Measurements from ENCODE around the gene CCDC102A.

The CCDC102A gene

DNA sequence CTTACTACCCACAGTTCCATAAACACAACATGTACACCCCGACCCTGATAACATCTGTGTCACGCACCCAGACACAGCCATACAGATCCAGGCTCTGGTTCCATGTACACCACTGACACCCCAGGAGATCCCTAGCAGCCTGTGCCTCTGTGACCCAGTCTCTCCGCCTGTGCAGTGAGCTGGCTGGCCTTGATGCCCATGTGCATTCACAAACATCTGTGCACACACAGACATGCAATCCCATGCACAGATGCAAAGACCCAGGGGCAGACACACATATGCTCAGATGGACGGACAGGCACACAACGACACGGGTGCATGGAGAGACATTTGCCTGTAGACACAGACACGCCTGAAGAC lies 4.1 kb downstream of the CCDC102A start:
- no peaks in the 10 kb centered on the region for H3K9me3 ChIP-seq (ENCODE audit: control insufficient read depth in 5 of 5, low read length in 5 of 5)
- peak overlapping the region in 1 of 5 donors; percentile 1 for H3K9ac ChIP-seq (ENCODE audit: low read length in 5 of 5)
- peaks cover 3 to 59% (median 39%) of the 10 kb centered on the region in 5 donors for H3K4me1 ChIP-seq (ENCODE audit: control insufficient read depth in 5 of 5, insufficient read depth in 5 of 5, low read length in 5 of 5)
- H3K27ac ChIP-seq (ENCODE audit: low read depth, low read length), result no peak overlapping the region
- H3K36me3 ChIP-seq (ENCODE audit: control insufficient read depth in 5 of 5, insufficient read depth in 5 of 5, low read length in 5 of 5), result peaks cover 0 to 7% (median 0%) of the 10 kb centered on the region in 5 donors
- no peak overlapping the region for H3K4me3 ChIP-seq (ENCODE audit: low read depth in 1 of 5, low read length in 5 of 5)
- no peaks in the 10 kb centered on the region for H3K27me3 ChIP-seq (ENCODE audit: control insufficient read depth in 5 of 5, insufficient read depth in 4 of 5, low read length in 5 of 5)

DNA sequence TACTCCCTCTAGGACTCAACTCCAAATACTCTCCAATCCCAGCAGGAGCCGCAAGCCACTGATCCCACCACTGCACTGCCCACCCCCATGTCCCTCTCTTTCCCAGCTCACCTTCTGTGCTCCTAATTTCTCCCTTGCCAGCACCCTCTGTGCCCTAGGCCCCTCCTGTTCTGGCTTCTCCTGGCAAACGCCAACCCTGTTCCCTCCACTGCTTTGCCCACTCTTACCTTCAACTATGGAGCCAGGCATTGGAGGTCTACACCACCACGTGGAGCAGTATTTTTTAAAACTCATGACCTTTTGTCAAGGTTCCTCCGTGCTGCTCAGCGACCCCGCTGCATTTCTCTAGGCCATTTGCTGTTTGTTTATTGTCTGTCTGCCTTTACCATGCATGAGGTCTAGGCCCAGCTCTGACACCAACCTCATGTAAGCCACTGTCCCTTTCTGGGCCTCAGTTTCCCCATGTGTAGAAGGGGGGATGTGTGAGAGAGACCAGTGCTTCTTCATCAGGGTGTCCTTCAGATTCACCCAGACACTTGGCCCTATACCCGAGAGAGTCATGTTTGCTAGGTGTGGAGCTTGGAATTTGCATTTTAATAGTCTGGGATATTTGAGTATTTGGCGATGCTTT lies 4.6 kb downstream of the CCDC102A start:
- Histone ChIP-seq H3K27ac (ENCODE audit: low read depth, low read length) (no peak overlapping the region), H3K9ac (ENCODE audit: low read length in 5 of 5) (no peak overlapping the region), H3K4me1 (ENCODE audit: control insufficient read depth in 5 of 5, insufficient read depth in 5 of 5, low read length in 5 of 5) (peaks cover 3 to 54% (median 34%) of the 10 kb centered on the region in 5 donors), H3K4me3 (ENCODE audit: low read depth in 1 of 5, low read length in 5 of 5) (no peak overlapping the region), H3K36me3 (ENCODE audit: control insufficient read depth in 5 of 5, insufficient read depth in 5 of 5, low read length in 5 of 5) (peaks cover 0 to 7% (median 0%) of the 10 kb centered on the region in 5 donors), H3K9me3 (ENCODE audit: control insufficient read depth in 5 of 5, low read length in 5 of 5) (no peaks in the 10 kb centered on the region), H3K27me3 (ENCODE audit: control insufficient read depth in 5 of 5, insufficient read depth in 4 of 5, low read length in 5 of 5) (no peaks in the 10 kb centered on the region)

DNA sequence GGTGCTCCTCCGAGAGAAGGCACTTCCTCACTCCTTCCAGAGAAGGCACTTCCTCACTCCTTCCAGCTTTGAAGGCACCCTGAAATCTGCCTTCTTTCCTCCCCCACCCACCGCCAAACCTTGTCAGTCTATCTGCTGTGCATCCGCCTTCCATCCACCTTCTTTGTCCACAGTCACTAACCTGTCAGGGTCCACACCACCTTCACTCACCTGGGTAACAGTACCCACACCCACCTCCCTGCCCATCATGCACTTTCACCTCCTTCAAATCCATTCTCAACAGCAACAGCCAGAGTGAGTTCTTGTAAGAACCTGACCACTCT lies 5.2 kb downstream of the CCDC102A start:
- H3K9me3 ChIP-seq (ENCODE audit: control insufficient read depth in 5 of 5, low read length in 5 of 5), result no peaks in the 10 kb centered on the region
- peaks cover 0 to 7% (median 0%) of the 10 kb centered on the region in 5 donors for H3K36me3 ChIP-seq (ENCODE audit: control insufficient read depth in 5 of 5, insufficient read depth in 5 of 5, low read length in 5 of 5)
- H3K27ac ChIP-seq (ENCODE audit: low read depth, low read length), result no peak overlapping the region
- no peak overlapping the region for H3K4me3 ChIP-seq (ENCODE audit: low read depth in 1 of 5, low read length in 5 of 5)
- no peaks in the 10 kb centered on the region for H3K27me3 ChIP-seq (ENCODE audit: control insufficient read depth in 5 of 5, insufficient read depth in 4 of 5, low read length in 5 of 5)
- H3K4me1 ChIP-seq (ENCODE audit: control insufficient read depth in 5 of 5, insufficient read depth in 5 of 5, low read length in 5 of 5), result peaks cover 3 to 49% (median 30%) of the 10 kb centered on the region in 5 donors
- no peak overlapping the region for H3K9ac ChIP-seq (ENCODE audit: low read length in 5 of 5)

DNA sequence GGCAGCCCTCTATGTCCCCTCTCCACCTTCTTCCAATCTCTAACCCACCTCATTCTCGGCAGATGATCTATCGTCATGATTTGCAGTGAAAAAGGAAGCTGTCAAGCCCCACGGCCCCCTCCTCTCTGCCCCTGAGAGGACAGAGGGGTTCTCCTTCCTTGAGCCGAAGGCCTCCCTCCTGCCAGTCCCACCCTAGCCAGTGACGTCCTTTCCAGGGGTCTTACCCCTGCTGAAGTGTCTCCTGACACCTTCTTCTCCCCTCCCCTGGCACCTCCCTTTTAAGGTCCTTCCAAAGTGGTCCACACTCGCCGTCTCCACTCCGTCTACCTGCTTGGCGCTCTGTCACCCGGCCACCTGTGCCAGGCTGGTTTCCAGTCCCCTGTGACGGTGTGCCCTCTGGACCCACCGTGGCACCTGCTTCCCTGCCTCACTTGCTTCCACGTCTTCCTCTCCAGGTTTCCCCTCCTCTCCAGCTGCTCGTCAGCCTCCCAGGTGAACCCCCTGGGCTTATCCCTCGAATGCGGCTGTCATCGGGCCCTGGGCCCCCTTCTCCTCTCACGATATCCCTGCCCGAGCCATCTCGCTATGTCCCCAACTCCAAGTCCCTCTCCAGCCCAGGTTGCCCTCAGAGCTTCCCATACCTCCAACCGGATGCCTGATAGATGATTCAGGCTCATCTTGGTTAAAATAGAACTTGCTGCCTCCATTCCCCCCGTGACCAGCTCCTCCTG lies 5.7 kb downstream of the CCDC102A start:
- Histone ChIP-seq H3K9me3 (ENCODE audit: control insufficient read depth in 5 of 5, low read length in 5 of 5) (no peaks in the 10 kb centered on the region), H3K36me3 (ENCODE audit: control insufficient read depth in 5 of 5, insufficient read depth in 5 of 5, low read length in 5 of 5) (peaks cover 0 to 7% (median 0%) of the 10 kb centered on the region in 5 donors), H3K4me3 (ENCODE audit: low read depth in 1 of 5, low read length in 5 of 5) (no peak overlapping the region), H3K27ac (ENCODE audit: low read depth, low read length) (no peak overlapping the region), H3K4me1 (ENCODE audit: control insufficient read depth in 5 of 5, insufficient read depth in 5 of 5, low read length in 5 of 5) (peaks cover 3 to 47% (median 30%) of the 10 kb centered on the region in 5 donors), H3K9ac (ENCODE audit: low read length in 5 of 5) (peak overlapping the region in 1 of 5 donors; percentile 48), H3K27me3 (ENCODE audit: control insufficient read depth in 5 of 5, insufficient read depth in 4 of 5, low read length in 5 of 5) (no peaks in the 10 kb centered on the region)

DNA sequence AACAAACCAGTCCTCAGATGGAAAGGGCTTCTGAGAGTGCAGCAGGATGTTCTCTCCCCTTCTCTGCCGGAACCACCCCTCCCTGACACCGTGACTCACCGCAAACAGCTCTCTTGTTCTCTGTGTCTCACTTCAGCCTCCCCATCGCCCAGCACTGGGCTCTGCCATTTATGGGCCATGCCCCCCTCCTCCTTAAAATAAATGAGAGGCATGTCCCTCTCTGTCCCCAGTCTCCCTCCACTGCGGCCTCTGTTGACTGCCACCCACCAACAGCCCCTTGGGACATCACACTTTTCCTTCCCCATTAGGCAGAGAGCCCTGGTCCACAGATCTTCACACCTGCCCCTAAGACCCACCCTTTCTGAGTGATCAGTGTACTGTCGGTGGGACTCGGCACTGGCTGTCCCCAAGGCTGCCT lies 6.3 kb downstream of the CCDC102A start:
- no peak overlapping the region for H3K27ac ChIP-seq (ENCODE audit: low read depth, low read length)
- H3K4me3 ChIP-seq (ENCODE audit: low read depth in 1 of 5, low read length in 5 of 5), result no peak overlapping the region
- peaks cover 3 to 41% (median 24%) of the 10 kb centered on the region in 5 donors for H3K4me1 ChIP-seq (ENCODE audit: control insufficient read depth in 5 of 5, insufficient read depth in 5 of 5, low read length in 5 of 5)

DNA sequence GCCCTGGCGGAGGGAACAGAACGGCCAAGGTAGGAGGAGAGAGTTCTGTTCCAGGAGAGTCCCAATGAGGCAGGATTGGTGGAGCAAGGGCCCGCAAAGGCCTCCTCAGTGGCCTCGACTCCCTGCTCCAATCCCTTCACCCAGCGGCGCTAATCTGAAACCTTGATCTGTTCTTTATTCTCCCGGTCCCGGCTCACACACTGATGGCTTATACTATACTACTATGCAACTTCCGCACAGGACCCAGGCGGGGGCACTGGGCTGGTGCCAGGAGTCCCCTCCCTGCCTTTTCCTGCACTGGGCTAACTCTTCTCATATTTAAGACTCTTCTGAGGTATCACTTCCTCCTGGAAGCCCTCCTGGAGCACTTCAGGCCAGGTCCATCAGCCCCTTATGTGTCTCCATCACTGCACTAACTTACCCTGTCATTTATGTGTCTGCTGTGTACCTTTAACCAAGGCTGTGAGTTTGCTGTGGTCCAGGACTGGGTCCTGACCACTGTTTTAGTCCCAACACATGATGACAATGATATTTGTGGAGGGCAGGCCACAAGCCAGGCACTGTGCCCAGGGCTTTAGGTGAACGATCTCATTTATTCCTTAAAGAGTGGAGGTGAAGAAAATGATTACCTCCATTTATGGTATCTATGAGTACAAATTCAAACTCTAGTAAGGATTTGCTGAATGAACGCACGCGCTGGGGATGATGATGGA lies 6.8 kb downstream of the CCDC102A start:
- Histone ChIP-seq H3K9me3 (ENCODE audit: control insufficient read depth in 5 of 5, low read length in 5 of 5) (no peaks in the 10 kb centered on the region), H3K27ac (ENCODE audit: low read depth, low read length) (no peak overlapping the region), H3K27me3 (ENCODE audit: control insufficient read depth in 5 of 5, insufficient read depth in 4 of 5, low read length in 5 of 5) (no peaks in the 10 kb centered on the region), H3K4me3 (ENCODE audit: low read depth in 1 of 5, low read length in 5 of 5) (no peak overlapping the region), H3K4me1 (ENCODE audit: control insufficient read depth in 5 of 5, insufficient read depth in 5 of 5, low read length in 5 of 5) (peaks cover 3 to 39% (median 24%) of the 10 kb centered on the region in 5 donors), H3K36me3 (ENCODE audit: control insufficient read depth in 5 of 5, insufficient read depth in 5 of 5, low read length in 5 of 5) (peaks cover 0 to 7% (median 0%) of the 10 kb centered on the region in 5 donors), H3K9ac (ENCODE audit: low read length in 5 of 5) (no peak overlapping the region)

More for the DNA sequence above, 6.3 kb downstream of the CCDC102A start:
- no peaks in the 10 kb centered on the region for H3K9me3 ChIP-seq (ENCODE audit: control insufficient read depth in 5 of 5, low read length in 5 of 5)
- H3K27me3 ChIP-seq (ENCODE audit: control insufficient read depth in 5 of 5, insufficient read depth in 4 of 5, low read length in 5 of 5), result no peaks in the 10 kb centered on the region
- peaks cover 0 to 7% (median 0%) of the 10 kb centered on the region in 5 donors for H3K36me3 ChIP-seq (ENCODE audit: control insufficient read depth in 5 of 5, insufficient read depth in 5 of 5, low read length in 5 of 5)
- peak overlapping the region in 1 of 5 donors; percentile 48 for H3K9ac ChIP-seq (ENCODE audit: low read length in 5 of 5)

DNA sequence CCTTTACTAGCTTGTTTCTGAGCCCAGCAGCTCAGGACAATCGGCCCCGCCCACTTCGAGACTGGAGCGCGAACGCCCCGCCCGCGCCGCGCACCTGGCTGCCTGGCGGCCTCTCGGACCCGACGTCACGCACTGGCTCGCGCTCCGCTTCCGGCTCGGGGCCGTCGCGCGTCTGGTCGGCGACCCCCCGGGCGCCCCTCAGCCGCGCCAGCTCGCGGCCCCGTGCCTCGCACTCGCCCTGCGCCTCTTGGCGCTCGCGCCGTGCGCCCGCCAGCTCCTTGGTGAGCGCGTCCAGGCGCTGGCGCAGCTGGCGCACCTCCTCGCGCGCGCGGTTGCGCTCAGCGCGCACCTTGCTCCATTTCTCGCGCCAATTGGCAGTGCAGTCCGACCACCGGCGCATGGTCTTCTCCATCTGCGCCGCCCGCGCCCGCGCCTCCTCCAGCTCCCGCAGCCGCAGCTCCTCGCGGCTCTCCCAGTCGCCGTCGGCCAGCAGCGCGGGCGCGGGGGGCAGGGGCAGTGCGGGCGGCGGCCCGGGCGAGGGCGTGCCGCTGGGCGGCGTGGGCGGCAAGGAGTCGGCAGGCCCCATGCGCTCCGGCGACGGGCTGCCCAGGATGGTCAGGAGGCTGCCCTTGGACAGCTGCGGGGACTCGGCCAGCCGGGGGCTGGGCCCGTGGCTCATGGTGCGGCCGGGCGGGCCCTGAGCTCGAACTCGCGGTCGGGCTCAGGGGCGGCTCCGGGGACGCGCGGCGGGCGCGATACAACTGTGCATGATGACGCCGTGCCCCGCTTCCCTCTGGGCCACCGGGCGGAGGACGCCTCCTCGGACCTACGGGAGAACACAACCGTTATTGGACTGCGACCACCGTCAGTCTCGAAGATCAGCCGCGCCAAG lies 7.6 kb downstream of the CCDC102A start:
- Histone ChIP-seq H3K9ac (ENCODE audit: low read length in 5 of 5) (no peak overlapping the region), H3K9me3 (ENCODE audit: control insufficient read depth in 5 of 5, low read length in 5 of 5) (no peaks in the 10 kb centered on the region), H3K27me3 (ENCODE audit: control insufficient read depth in 5 of 5, insufficient read depth in 4 of 5, low read length in 5 of 5) (no peaks in the 10 kb centered on the region), H3K27ac (ENCODE audit: low read depth, low read length) (no peak overlapping the region), H3K4me1 (ENCODE audit: control insufficient read depth in 5 of 5, insufficient read depth in 5 of 5, low read length in 5 of 5) (peaks cover 3 to 33% (median 18%) of the 10 kb centered on the region in 5 donors), H3K4me3 (ENCODE audit: low read depth in 1 of 5, low read length in 5 of 5) (no peak overlapping the region), H3K36me3 (ENCODE audit: control insufficient read depth in 5 of 5, insufficient read depth in 5 of 5, low read length in 5 of 5) (peaks cover 0 to 7% (median 0%) of the 10 kb centered on the region in 5 donors)

DNA sequence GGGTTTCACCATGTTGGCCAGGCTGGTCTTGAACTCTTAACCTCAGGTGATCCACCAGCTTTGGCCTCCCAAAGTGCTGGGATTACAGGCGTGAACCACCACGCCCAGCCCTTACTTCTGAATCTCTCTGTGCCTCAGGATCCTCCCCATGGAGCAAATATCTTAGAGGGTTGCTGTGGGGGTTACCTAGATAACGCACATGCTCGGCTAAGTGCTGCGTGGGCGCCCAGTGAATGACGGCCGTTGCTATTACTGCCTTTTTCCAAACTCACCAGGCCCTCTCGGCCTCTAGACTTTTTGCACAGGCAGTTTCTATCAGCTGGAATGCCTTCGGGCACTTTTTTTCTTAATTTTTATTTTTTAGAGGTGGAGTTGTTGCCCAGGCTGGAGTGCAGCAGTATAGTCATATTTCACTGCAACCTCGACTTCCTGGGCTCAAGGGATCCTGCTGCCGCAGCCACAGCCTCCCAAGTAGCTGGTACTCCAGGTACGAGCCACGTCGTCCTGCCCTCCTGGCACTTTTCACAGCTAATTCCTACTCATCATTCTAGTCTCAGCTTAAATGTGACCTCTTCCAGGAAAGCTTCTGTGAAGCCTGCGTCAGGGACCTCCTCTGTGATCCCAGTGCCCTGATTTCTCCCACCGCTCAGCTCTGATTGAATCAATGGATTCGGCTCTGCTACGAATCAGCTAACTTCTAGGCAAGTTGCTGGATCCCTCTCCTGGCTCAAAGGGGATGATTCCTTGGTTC lies 8.6 kb downstream of the CCDC102A start:
- Histone ChIP-seq H3K9me3 (ENCODE audit: control insufficient read depth in 5 of 5, low read length in 5 of 5) (no peaks in the 10 kb centered on the region), H3K9ac (ENCODE audit: low read length in 5 of 5) (no peak overlapping the region), H3K4me1 (ENCODE audit: control insufficient read depth in 5 of 5, insufficient read depth in 5 of 5, low read length in 5 of 5) (peaks cover 0 to 25% (median 9%) of the 10 kb centered on the region in 5 donors), H3K4me3 (ENCODE audit: low read depth in 1 of 5, low read length in 5 of 5) (no peak overlapping the region), H3K36me3 (ENCODE audit: control insufficient read depth in 5 of 5, insufficient read depth in 5 of 5, low read length in 5 of 5) (peaks cover 0 to 7% (median 0%) of the 10 kb centered on the region in 5 donors), H3K27ac (ENCODE audit: low read depth, low read length) (no peak overlapping the region), H3K27me3 (ENCODE audit: control insufficient read depth in 5 of 5, insufficient read depth in 4 of 5, low read length in 5 of 5) (no peaks in the 10 kb centered on the region)

DNA sequence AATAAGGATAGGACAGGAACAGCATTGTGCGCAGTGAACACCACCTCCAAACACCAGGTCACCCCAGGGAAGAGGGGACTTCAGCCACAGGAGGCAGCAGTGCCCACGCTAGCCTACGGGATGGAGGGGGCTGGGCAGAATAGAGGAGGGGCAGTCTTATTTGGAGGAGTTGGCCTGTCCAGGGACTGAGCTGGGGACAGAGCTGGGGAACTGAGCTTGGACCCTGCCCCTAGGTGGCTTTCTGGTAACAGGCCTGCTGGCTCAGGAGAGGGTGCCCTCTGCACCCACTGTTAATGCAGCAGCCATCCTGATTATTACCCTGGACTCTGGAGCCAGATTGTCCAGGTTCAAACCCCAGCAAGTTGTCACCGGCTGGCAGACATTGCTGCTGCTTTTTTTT lies 9.3 kb downstream of the CCDC102A start:
- H3K9ac ChIP-seq (ENCODE audit: low read length in 5 of 5), result no peak overlapping the region
- peaks cover 0 to 7% (median 0%) of the 10 kb centered on the region in 5 donors for H3K36me3 ChIP-seq (ENCODE audit: control insufficient read depth in 5 of 5, insufficient read depth in 5 of 5, low read length in 5 of 5)
- no peaks in the 10 kb centered on the region for H3K27me3 ChIP-seq (ENCODE audit: control insufficient read depth in 5 of 5, insufficient read depth in 4 of 5, low read length in 5 of 5)
- H3K27ac ChIP-seq (ENCODE audit: low read depth, low read length), result no peak overlapping the region
- no peaks in the 10 kb centered on the region for H3K9me3 ChIP-seq (ENCODE audit: control insufficient read depth in 5 of 5, low read length in 5 of 5)
- no peak overlapping the region for H3K4me3 ChIP-seq (ENCODE audit: low read depth in 1 of 5, low read length in 5 of 5)
- peaks cover 0 to 18% (median 4%) of the 10 kb centered on the region in 5 donors for H3K4me1 ChIP-seq (ENCODE audit: control insufficient read depth in 5 of 5, insufficient read depth in 5 of 5, low read length in 5 of 5)

Data from subcutaneous abdominal adipose tissue (tissue), 5 donors.